Measurements from ENCODE around the gene ATP10D. TPM values are rescaled to one million over a fixed set of nuclear protein-coding genes. Genes with fewer than 3 reads are reported as not detected.

Gene ATP10D
- total RNA-seq, 2 experiments from 2014 or later = 11.7 to 20.2 TPM

- no peak overlapping the region for H3K4me2 ChIP-seq (ENCODE audit: low read length)
- intact Hi-C loops (cut with micrococcal nuclease; ENCODE audit: unreplicated experiment) = no loop called here
- no peak overlapping the region for H2AFZ ChIP-seq (ENCODE audit: low read length)
- no peaks in the 10 kb centered on the region for H3K9me2 ChIP-seq (ENCODE audit: insufficient read depth, low read length)
- no peak overlapping the region for H3K27ac ChIP-seq (ENCODE audit: low read depth, low read length, poor library complexity, severe bottlenecking)
- no TSS peak for BruUV-seq (replicated peaks)
- TF ChIP-seq CTCF (conservative IDR thresholded peaks at IDR 0.05; ENCODE audit: low read length) = no peak
- no peak for TF ChIP-seq EZH2phosphoT487 (IDR thresholded peaks at IDR 0.05; ENCODE audit: borderline replicate concordance, low read depth, low read length)
- no peaks in the 10 kb centered on the region for H4K20me1 ChIP-seq (ENCODE audit: insufficient read depth, low read length)
- H3K4me1 ChIP-seq (ENCODE audit: insufficient read depth, low read length, poor library complexity, severe bottlenecking) = no peaks in the 10 kb centered on the region
- no peaks in the 10 kb centered on the region for H3K79me2 ChIP-seq (ENCODE audit: insufficient read depth, low read depth, low read length)
- no peaks in the 10 kb centered on the region for H3K9me3 ChIP-seq (ENCODE audit: low read length)
- CTCF ChIA-PET (ENCODE audit: unreplicated experiment) = no interaction called here
- POLR2A ChIA-PET = no interaction called here
- DNase-seq (ENCODE audit: low spot score) = no peak
- H3K4me3 ChIP-seq (ENCODE audit: low read depth, low read length, poor library complexity, severe bottlenecking) = no peak overlapping the region
- H3K36me3 ChIP-seq (ENCODE audit: insufficient read depth, low read length) = no peaks in the 10 kb centered on the region
Measured at GRCh38 chr4:47570816-47571215, 85.7 kb downstream of the ATP10D start.

- Histone ChIP-seq H2AFZ (ENCODE audit: low read length) (no peak overlapping the region), H3K79me2 (ENCODE audit: insufficient read depth, low read depth, low read length) (no peaks in the 10 kb centered on the region), H3K36me3 (ENCODE audit: insufficient read depth, low read length) (no peaks in the 10 kb centered on the region), H3K9me3 (ENCODE audit: low read length) (no peaks in the 10 kb centered on the region), H4K20me1 (ENCODE audit: insufficient read depth, low read length) (no peaks in the 10 kb centered on the region), H3K4me3 (ENCODE audit: low read depth, low read length, poor library complexity, severe bottlenecking) (no peak overlapping the region), H3K4me2 (ENCODE audit: low read length) (no peak overlapping the region), H3K27ac (ENCODE audit: low read depth, low read length, poor library complexity, severe bottlenecking) (no peak overlapping the region), H3K9me2 (ENCODE audit: insufficient read depth, low read length) (no peaks in the 10 kb centered on the region), H3K4me1 (ENCODE audit: insufficient read depth, low read length, poor library complexity, severe bottlenecking) (no peaks in the 10 kb centered on the region)
- TF ChIP-seq CTCF (conservative IDR thresholded peaks at IDR 0.05; ENCODE audit: low read length) (no peak), EZH2phosphoT487 (IDR thresholded peaks at IDR 0.05; ENCODE audit: borderline replicate concordance, low read depth, low read length) (no peak)
- ChIA-PET CTCF (ENCODE audit: unreplicated experiment) (no interaction called here), POLR2A (interaction anchor here (1.0 kb wide), 1 partner anchor 8 kb away, joined by 3 read pairs; no protein-coding TSS in a partner anchor)
- DNase-seq (ENCODE audit: low spot score) = no peak
- BruUV-seq (replicated peaks) = no TSS peak
- intact Hi-C loops (cut with micrococcal nuclease; ENCODE audit: unreplicated experiment) = no loop called here
Measured at GRCh38 chr4:47572981-47573380, 87.9 kb downstream of the ATP10D start.

- Histone ChIP-seq H3K4me1 (ENCODE audit: insufficient read depth, low read length, poor library complexity, severe bottlenecking) (no peaks in the 10 kb centered on the region), H3K4me2 (ENCODE audit: low read length) (no peak overlapping the region), H3K9me2 (ENCODE audit: insufficient read depth, low read length) (no peaks in the 10 kb centered on the region), H4K20me1 (ENCODE audit: insufficient read depth, low read length) (no peaks in the 10 kb centered on the region), H2AFZ (ENCODE audit: low read length) (no peak overlapping the region), H3K4me3 (ENCODE audit: low read depth, low read length, poor library complexity, severe bottlenecking) (no peak overlapping the region), H3K27ac (ENCODE audit: low read depth, low read length, poor library complexity, severe bottlenecking) (no peak overlapping the region), H3K36me3 (ENCODE audit: insufficient read depth, low read length) (peaks cover 3% of the 10 kb centered on the region; the same call in 1 of the 2 replicates), H3K9me3 (ENCODE audit: low read length) (no peaks in the 10 kb centered on the region), H3K79me2 (ENCODE audit: insufficient read depth, low read depth, low read length) (no peaks in the 10 kb centered on the region)
- no TSS peak for BruUV-seq (replicated peaks)
- TF ChIP-seq CTCF (conservative IDR thresholded peaks at IDR 0.05; ENCODE audit: low read length) = no peak
- no peak for TF ChIP-seq EZH2phosphoT487 (IDR thresholded peaks at IDR 0.05; ENCODE audit: borderline replicate concordance, low read depth, low read length)
- no peak for DNase-seq (ENCODE audit: low spot score)
- ChIA-PET POLR2A (interaction anchor here (0.6 to 0.8 kb wide), 3 partner anchors 12 to 1220 kb away, joined by 3 to 4 read pairs (median 3); no protein-coding TSS in a partner anchor), CTCF (ENCODE audit: unreplicated experiment) (no interaction called here)
- intact Hi-C loops (cut with micrococcal nuclease; ENCODE audit: unreplicated experiment) = no loop called here
Measured at GRCh38 chr4:47577779-47578553, 92.9 kb downstream of the ATP10D start.
